ENCODE measurements around the gene TMCC1.

GRCh38 chr3:129835198-129835597 lies 58.3 kb downstream of the TMCC1 start:
- TF ChIP-seq EZH2phosphoT487 (IDR thresholded peaks at IDR 0.05; ENCODE audit: borderline replicate concordance, low read length) (no peak), CTCF (conservative IDR thresholded peaks at IDR 0.05; ENCODE audit: low read depth, low read length) (no peak), EZH2 (IDR thresholded peaks at IDR 0.05; ENCODE audit: low read length, unreplicated experiment) (no peak)
